ENCODE data around the gene ENOX2. TPM values are rescaled to one million over a fixed set of nuclear protein-coding genes. Genes with fewer than 3 reads are reported as not detected.

Gene ENOX2
- total and polyA plus RNA-seq, 2 of the 13 experiments (the other 11 are each of a cell fraction or from before 2014, with no cell fraction given), result 5.9 to 8.5 TPM

DNA sequence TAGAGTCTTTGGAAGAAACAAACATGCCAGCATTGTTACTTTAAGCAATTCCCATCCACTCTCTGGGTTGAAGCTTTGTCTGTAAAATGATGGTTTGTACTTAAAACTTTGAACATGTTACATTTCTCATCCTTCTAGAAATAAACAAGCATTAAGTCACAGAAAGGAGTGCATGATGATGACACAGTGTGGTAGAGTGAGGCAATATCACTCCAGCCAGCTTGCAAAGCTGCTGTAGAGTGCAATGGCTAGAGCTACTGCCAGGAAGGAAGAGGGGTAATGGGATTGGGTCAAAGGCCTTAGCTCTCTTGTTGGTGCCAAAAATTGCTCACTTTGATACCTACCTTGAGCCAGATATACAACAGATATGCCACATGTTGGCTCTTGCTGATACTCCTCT lies 12.3 kb upstream of the ENOX2 start:
- Histone ChIP-seq H3K36me3 (replicated peaks in 1 of 2; ENCODE audit: control insufficient read depth in 1 of 2, insufficient read depth in 2 of 2, low read length in 2 of 2) (no peaks in the 10 kb centered on the region), H2AFZ (ENCODE audit: low read length) (no peak overlapping the region), H3K79me2 (ENCODE audit: insufficient read depth, low read length) (no peaks in the 10 kb centered on the region), H3K27me3 (ENCODE audit: control insufficient read depth in 1 of 2, insufficient read depth in 2 of 2, low read length in 2 of 2) (no peaks in the 10 kb centered on the region), H3K27ac (ENCODE audit: extremely low read length, insufficient read depth, low read length) (no peak overlapping the region), H3K4me3 (replicated peaks in 1 of 3; ENCODE audit: insufficient read depth in 1 of 3, low read depth in 2 of 3, low read length in 3 of 3) (no peak overlapping the region), H3K4me2 (ENCODE audit: low read depth, low read length) (no peak overlapping the region), H4K20me1 (ENCODE audit: insufficient read depth, low read length) (no peaks in the 10 kb centered on the region), H3K4me1 (ENCODE audit: insufficient read depth, low read length) (no peaks in the 10 kb centered on the region), H3K9ac (ENCODE audit: insufficient read depth, low read depth, low read length) (no peak overlapping the region), H3K9me3 (ENCODE audit: low read length) (no peaks in the 10 kb centered on the region)
- intact Hi-C loops (cut with micrococcal nuclease; ENCODE audit: unreplicated experiment) (loop anchor here (10.0 kb wide), 1 partner anchor 341 kb away; no protein-coding TSS in a partner anchor), in situ Hi-C loops (cut with HindIII; ENCODE audit: extremely low pct_ligation_motif_present, low pct_unique_long_range_greater_than_20kb) (loop anchor here (10.0 kb wide), 2 partner anchors 371 to 521 kb away; no protein-coding TSS in a partner anchor)
- ChIA-PET POLR2A (no interaction called here), CTCF (ENCODE audit: low intra/inter-chr PET ratio, low total read pairs) (no interaction called here)
- DNase-seq (ENCODE audit: low spot score) (no peak), ATAC-seq (no peak), FAIRE-seq (no peak)
- TF ChIP-seq MAFG (CRISPR knock-in tag; IDR thresholded peaks at IDR 0.05) (no peak), CEBPB (IDR thresholded peaks at IDR 0.05; ENCODE audit: borderline replicate concordance, low read depth, low read length) (peak; percentile 56; the same call in 1 of the 2 replicates)
- TF ChIP-seq, protein P1, sequence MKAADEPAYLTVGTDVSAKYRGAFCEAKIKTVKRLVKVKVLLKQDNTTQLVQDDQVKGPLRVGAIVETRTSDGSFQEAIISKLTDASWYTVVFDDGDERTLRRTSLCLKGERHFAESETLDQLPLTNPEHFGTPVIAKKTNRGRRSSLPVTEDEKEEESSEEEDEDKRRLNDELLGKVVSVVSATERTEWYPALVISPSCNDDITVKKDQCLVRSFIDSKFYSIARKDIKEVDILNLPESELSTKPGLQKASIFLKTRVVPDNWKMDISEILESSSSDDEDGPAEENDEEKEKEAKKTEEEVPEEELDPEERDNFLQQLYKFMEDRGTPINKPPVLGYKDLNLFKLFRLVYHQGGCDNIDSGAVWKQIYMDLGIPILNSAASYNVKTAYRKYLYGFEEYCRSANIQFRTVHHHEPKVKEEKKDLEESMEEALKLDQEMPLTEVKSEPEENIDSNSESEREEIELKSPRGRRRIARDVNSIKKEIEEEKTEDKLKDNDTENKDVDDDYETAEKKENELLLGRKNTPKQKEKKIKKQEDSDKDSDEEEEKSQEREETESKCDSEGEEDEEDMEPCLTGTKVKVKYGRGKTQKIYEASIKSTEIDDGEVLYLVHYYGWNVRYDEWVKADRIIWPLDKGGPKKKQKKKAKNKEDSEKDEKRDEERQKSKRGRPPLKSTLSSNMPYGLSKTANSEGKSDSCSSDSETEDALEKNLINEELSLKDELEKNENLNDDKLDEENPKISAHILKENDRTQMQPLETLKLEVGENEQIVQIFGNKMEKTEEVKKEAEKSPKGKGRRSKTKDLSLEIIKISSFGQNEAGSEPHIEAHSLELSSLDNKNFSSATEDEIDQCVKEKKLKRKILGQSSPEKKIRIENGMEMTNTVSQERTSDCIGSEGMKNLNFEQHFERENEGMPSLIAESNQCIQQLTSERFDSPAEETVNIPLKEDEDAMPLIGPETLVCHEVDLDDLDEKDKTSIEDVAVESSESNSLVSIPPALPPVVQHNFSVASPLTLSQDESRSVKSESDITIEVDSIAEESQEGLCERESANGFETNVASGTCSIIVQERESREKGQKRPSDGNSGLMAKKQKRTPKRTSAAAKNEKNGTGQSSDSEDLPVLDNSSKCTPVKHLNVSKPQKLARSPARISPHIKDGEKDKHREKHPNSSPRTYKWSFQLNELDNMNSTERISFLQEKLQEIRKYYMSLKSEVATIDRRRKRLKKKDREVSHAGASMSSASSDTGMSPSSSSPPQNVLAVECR (CRISPR knock-in tag; IDR thresholded peaks at IDR 0.05; ENCODE audit: borderline replicate concordance), result no peak
- BruUV-seq (replicated peaks), result no TSS peak

Data from HepG2 (cell line).